NCI-H226 (cell line): ENCODE measurements around the gene SLC6A7.
A peak's percentile ranks its signal among the peaks of the same experiment; 100 is the strongest.

ENCODE experiments used
- DNase-seq: peaks from one replicate; pipeline ENCODE4 v3.0.0-alpha.2; 2015

SLC6A7 gene

DNA sequence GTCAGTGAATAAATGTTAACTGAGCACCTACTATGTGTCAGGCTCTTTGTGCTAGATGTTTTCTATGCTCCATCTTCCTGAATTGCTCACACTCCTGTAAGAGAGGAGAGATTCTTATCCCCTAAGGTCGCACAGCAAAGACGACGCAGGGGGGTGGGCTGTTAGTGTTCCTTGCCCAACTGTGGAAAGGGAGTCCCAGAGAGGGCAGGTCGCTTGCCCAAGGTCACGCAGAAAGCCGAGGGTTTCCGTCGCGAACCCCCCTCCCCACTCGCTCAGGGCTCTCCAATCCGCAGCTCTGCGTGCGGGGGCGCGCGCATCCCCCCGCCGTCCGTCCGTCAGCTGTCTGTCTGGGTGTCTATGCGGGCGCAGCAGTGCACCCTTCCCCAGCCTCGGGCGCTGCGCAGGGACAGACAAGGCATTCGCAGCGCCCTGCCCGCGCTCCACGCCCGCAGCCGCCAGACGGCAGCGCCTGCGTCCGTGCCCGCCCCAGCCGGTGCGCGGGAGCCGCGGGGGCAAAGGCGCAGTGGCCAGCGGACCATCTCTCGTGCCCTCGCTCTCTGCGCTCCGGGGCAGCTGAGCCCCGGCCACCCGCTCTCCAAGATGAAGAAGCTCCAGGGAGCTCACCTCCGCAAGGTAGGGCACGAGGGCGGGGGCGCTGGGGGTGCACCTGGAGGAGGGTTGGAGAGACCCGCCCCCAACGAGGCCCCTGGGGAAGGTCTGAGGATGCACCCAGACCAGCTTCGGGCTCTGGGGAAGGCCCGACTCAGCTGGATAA lies at the start of gene SLC6A7:
TSS of gene SLC6A7 (plus strand) at position 335 of the 775 bp plus-strand sequence. CDS start at position 601, 266 bp downstream.
- no peak for DNase-seq

DNA sequence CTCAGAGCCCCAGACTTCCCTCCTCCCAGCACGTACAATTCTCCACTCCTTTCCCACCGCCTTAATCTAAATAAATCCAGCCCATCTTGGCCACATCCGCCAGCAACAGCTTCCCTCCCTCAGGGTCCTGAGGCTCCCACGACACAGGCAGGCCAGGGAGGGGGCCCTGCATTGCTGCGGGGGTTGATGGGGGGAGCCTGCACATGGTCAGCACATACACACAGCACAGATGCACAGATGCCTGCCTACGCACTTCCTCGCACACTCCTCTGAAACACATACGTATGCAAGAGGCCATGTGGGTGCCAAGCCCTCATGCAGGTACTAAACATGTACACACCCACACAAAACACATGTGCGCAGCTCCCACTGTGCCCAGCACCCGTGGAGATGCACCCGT lies 49.0 kb upstream of the SLC6A7 start:
- no peak for DNase-seq

DNA sequence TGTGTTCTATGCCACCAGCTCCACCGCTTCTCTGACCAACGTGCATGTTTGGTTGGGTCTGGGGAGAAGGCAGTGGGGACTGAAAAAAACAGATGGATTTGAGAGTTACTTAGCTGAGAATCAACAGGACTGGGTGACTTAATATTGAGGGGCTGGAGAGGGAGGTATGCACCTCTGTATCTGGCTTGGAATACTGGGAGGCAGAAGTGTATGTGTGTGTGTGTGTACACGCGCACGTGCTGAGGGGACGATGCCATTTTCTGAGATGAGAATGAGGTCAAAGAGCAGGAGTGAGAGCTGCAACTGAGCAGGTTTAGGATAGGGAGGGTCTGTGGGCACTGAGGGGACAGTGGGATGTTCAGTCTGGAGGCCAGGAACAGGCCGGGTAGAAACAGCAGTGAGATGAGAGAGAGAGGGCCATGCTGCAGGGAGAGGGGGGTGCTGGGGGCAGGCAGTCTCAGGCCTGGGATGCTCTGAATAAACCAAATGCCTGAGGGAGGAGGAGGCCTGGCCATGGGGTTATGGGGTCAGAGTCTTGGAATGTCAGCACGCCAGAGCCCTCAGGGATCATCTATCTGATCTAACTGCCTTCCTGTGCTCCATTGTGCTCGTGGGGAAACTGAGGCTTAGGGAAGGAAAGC lies 48.2 kb upstream of the SLC6A7 start:
- peak; percentile 77 for DNase-seq

DNA sequence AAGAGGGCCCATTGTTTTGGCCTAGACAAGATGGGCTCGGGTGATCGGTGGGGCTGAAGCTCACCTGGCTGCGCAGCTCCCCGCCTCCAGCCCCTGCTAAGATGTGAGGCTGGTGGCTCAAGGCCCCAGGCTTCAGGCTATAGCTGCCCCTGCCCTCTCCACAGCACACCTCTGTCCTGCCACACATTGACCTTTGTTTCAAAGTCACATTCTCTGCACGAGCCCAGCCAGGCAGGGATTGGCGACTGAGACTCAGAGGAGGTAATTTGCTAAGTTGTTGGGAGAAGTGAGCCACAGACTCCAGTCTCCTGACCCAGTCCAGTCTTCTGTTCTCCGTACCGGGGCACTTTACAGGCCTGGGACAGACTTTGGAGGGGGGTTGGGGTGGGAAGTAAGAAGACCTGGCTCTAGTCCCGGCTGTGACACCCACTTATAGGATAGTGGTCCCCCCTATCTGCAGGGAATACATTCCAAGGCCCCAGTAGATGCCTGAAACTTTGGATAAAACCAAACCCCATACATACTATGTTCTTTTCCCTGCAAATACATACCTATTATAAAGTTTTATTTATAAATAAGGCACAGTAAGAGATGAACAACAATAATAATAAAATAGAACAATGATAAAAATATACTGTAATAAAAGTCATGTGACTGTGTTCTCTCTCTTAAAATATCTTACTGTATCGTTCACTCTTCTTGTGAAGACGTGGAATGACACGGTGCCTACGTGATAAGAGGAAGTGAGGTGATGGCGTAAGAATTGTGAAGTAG lies 47.5 kb upstream of the SLC6A7 start:
- no peak for DNase-seq

GRCh38 chr5:150142959-150143349 lies 46.9 kb upstream of the SLC6A7 start:
- peak; percentile 84 for DNase-seq

GRCh38 chr5:150143350-150144245 lies 46.3 kb upstream of the SLC6A7 start:
- DNase-seq = peak; percentile 95

GRCh38 chr5:150144246-150144801 lies 45.5 kb upstream of the SLC6A7 start:
- no peak for DNase-seq

DNA sequence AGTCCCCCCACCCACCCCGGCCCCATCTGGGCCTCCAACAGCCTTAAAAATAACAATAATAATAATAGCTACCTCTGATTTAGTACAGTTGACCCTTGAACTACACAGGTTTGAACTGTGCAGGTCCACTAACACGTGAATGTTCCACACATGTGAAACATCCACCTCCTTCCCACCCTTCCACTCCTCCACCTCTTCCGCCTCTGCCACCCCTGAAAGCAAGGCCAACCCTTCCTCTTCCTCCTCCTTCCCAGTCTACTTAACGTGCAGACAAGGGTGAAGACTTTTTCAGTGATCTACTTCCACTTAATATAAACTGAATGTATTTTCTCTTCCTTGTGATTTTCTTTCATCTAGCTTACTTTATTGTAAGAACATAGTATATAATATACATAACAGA lies 45.0 kb upstream of the SLC6A7 start:
- DNase-seq = no peak

DNA sequence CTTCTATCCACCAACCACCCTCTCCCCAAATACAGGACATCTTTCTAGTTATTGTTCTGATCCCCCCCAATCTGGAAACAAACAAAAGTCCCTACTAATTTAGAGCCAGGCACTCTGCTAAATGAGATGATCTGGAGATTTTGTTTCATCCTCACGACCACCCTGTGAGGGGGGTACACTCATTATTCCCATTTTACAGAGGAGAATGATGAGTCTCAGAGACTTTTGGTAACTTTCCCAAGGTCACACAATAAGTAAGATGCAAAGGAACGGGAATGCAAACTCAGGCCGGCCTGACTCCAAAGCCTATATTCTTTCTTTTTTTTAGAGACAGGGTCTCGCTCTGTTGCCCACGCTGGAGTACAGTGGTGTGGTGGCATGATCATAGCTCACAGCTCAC lies 43.6 kb upstream of the SLC6A7 start:
- no peak for DNase-seq

DNA sequence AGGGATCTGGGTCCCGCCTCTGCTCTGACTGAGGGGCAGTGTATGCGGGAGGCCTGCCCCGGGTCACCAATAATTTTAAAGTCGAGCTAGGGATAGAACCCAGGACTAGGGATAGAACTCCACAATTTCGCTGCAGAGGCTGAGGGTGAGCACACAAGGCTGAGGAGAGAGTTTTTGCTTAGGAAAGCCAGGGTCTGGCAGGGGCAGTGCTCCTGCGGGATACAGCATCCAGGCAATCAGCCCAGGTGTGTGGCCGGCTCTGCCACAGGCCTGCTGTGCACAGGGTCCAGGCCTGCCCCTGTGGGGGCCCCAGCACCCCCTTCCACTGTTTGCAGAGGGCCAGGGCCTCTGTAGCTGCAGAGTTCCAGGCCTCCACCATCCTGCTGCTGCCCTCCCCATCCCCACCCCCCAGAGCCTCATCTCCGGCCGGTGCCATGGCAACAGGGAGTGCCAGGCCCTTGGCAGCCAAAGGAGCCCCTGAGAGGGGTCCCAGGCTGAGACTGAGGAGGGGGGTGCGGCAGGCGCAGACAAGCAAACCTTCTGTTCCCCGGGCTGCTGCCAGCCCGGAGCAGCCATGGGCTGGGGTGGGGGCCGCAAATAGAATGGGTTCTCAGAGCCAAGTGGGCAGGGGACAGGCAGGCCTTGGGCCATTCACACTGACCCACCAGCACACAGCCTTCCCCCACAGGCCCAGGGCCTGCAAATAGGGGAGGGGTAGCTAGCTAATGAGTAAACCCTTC lies 42.8 kb upstream of the SLC6A7 start:
- DNase-seq = no peak

DNA sequence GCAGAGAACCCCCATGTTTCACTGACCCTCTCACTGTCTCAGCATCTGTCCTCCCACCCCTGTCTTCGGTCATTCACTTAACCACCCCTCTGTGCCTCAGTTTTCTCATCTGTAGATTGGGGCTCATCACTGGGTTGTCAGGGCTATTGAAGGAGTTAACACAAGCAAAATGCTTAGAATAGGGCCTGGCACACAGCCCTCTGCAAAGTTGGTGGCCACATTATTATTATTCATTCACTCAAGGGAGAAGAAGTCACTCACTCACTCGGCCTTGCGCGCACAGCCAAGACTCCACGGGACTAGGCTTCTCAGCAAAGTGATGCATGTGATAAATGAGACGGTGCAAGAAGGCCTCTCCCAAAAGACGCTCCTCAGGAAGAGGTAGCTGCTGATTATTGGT lies 42.2 kb upstream of the SLC6A7 start:
- no peak for DNase-seq

DNA sequence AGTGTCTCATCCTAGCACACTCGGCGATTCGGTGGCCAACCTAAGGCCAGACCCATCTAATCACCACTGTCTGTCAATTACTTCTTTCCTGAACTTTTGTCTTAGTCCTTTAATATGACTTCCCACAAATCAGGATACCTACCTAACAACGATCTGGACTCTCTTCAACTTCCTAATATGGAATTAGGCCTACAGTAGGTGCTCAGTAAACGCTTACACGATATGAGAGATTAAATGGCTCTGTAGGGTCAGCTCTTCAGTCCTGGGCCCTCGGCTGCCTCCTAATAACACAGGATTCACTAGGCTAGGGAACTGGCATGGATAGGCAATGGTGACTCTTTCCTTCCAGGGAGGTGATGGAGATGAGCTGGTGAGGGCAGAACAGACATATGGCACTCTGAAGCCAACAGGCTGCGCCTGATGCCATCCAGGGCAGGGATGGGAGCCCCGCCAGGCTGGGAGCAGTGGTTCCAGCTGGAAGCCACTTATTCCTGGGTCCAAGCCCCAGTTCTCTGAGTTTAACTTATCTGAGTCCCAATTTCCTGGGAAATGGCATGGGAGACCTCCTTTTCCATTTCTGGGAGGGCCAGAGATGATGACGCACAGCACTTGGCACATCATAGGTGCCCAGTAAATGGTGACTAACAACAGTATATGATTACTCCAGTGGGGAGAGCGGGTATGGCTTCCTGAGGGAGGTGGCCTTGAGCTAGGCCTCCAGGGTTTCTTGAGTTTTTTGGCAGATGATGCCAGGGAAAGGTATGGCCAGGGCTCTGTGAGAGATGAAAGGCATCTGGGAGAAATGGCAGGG lies 41.5 kb upstream of the SLC6A7 start:
- no peak for DNase-seq

- no peak for DNase-seq
Measured at GRCh38 chr5:150149618-150150017, 40.2 kb upstream of the SLC6A7 start.

DNA sequence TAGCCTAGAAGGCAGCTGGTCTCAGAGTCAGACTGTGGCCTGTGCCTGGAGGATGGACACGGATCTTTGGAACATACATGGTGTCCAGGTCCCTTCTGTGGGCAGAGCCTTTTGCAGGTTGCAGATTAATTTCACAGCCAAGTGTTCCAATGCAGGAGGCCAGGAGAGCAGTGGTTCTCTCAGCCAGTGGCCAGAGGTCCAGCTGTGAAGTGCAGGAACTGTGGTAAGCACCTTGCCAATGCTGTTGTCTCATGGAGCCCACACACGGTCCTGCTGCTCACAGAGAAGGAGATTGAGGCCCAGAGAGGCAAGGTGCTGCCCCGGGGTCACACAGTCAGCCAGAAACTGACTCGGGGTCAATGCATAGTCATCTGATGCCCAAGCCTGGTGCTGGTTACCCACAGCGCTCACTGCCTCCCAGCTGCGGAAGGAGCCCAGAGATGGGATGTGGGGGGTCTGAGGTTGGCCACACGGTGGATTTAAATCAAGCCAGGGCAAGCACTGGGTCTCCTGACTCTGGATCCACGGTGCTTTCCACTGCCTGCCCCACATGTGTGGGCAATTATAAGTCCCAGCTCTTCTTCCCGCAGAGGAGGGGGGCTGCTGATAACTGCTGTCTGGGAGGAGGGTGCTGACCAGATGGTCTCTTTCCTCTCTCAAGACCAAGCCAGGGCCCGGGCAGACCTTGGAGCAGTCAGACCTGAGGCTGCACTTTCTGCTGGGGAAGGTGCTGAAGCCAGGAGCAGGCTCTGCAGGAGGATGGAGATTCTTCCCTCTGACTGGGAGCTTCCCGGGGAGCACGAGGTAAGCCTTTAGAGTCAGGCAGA lies 37.0 kb upstream of the SLC6A7 start:
- no peak for DNase-seq

DNA sequence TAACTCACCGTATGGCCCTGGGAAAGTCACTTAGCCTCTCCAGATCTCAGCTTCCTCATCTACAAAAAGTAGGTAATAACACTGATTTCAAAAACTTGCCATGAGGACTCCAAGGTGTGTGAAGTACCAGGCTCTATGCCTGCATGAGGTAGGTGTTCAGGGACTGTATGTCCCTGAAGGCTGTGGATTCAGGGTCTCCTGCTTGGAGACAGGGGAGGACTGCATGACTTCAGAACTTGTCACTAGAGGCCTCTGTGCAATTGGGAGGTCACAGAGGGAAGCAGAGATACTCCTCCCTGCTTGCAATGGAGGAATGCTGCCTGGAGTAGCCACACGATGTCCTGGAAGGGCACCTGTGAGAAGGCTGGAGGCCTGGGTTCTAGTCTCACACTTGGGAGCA lies 36.4 kb upstream of the SLC6A7 start:
- no peak for DNase-seq

DNA sequence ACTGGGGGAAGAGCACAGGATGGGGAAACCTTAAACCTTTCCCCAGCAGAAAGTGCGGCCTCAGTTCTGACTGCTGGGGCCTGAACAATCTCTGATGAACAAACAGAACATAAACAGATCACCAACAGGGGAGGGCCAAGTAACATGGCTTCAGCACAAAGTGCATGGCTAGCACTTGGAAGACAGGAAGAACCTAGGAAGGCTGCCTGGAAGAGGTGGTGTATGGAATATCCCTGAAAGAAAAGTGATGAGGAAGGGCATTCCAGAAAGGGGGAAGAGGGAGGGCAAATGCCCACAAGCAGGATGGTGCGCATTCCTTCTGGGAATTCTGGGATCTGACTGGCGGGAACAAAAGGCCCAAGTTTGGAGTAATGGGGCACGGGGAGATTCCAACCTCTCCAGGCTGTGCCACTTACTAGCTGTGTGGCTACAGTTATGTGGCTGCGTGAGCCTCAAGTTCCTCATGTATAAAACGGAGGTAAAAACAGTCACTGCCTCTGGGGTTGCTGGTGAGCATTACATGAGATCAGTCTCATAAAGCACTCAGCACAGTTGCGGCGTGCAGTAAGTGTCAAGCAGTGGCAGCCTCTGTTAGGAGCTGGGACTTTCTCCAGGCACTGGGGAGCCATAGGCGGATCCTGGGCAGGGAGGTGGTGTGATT lies 35.8 kb upstream of the SLC6A7 start:
- no peak for DNase-seq

- DNase-seq = no peak
Measured at GRCh38 chr5:150154618-150155128, 35.2 kb upstream of the SLC6A7 start.

- peak; percentile 55 for DNase-seq
Measured at GRCh38 chr5:150155258-150156026, 34.4 kb upstream of the SLC6A7 start, which contains the start of gene PDGFRB. TSS of gene PDGFRB (minus strand) at chr5:150155845. CDS start at chr5:150137047, 18,798 bp downstream.
